Measurements from ENCODE around the gene NAA80. TPM values are rescaled to one million over a fixed set of nuclear protein-coding genes. Genes with fewer than 3 reads are reported as not detected.
"Not testable (repeated sequence)": the region's sequence is repeated elsewhere in the genome, so short reads cannot be mapped to it uniquely, and the experiment has no call there.

The NAA80 gene
- total RNA-seq, 2 donors from 2014 or later = 35.3 to 42.9 TPM

DNA sequence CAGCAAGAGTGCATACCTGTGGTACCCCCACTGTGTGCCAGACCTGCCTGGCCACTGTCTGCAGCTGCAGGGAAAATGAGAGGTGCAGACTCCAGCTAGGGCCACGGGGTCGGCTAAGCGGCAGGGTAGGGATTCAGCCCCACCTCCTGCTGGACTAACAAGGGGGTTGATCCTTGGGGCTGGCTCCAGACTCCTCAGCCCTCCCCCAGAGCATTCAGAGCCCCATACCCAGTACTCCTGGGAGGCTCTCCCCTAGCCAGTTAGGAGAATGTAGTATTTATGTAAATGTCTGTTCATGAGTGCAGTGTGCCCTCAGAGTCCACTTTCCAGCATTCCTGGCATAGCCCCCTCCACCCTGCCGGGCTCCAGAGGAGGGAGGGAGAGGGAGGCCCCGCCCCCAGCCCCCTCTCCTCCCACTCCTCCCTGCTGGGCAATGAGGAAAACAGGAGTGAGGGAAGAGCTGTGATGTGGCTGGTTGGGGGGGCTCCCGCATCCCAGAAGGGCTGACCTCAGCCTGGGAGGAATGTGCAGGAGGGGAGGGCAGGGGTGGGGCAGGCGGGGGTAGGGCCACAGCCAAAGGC, 34.7 kb downstream of the NAA80 start:
- H3K9me3 ChIP-seq (ENCODE audit: control insufficient read depth, low read length, poor library complexity, severe bottlenecking) = no peaks in the 10 kb centered on the region
- H3K27ac Mint-ChIP-seq = peak overlapping the region; percentile 68
- H3K4me1 Mint-ChIP-seq = peaks cover 3% of the 10 kb centered on the region
- no peak overlapping the region for H3K4me3 Mint-ChIP-seq
- no peak for ATAC-seq
- DNase-seq = no peak
- H3K36me3 Mint-ChIP-seq (ENCODE audit: low read depth) = no peaks in the 10 kb centered on the region
- no peaks in the 10 kb centered on the region for H3K27me3 Mint-ChIP-seq

DNA sequence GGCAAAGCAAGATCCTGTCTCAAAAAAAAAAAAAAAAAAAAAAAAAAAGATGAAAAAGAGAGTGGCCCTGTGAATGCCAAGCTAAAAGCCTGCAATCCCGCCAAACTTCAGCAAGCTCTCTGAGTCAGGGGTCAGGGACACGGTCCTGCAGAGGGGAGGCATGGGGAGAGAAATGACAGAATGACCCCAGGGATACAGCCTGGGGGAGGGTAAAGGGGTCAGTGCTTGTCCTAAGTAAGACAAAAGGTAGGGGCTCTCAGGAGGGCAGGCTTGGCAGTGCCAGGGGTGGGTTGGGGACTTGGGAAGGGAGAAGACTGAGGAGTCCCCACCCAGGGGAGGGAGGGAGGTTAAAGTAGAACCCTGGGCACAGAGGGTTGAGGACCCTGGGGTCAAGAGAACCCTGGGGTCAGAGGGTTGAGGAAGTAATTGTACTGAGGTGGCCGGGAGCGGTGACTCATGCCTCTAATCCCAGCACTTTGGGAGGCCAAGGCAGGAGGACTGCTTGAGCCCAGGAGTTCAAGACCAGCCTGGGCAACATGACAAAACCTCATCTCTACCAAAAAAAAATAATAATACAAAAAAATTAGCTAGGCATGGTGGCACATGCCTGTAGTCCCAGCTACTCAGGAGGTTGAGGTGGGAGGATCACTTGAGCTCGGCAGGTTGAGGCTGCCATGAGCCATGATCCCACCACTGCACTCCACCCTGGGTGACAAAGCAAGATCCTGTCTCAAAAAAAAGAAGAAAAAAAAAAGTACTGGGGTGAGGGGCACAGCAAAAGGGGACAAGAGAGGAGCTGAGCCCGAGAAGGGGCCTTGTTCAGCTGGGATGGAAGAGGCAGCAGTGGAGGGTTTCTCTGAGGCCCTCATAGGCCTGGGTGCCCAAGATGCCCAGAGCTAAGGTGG, 35.5 kb downstream of the NAA80 start:
- ATAC-seq (no peak), DNase-seq (no peak)
- Mint-ChIP-seq H3K27me3 (no peaks in the 10 kb centered on the region), H3K27ac (peak overlapping the region; percentile 68), H3K4me3 (no peak overlapping the region), H3K36me3 (ENCODE audit: low read depth) (no peaks in the 10 kb centered on the region), H3K4me1 (peaks cover 7% of the 10 kb centered on the region)
- H3K9me3 ChIP-seq (ENCODE audit: control insufficient read depth, low read length, poor library complexity, severe bottlenecking) = no peaks in the 10 kb centered on the region

GRCh38 chr3:50262778-50263177, 36.4 kb downstream of the NAA80 start:
- Mint-ChIP-seq H3K36me3 (ENCODE audit: low read depth) (no peaks in the 10 kb centered on the region), H3K4me3 (no peak overlapping the region), H3K4me1 (peaks cover 7% of the 10 kb centered on the region), H3K27ac (peak overlapping the region; percentile 68), H3K27me3 (no peaks in the 10 kb centered on the region)
- DNase-seq (no peak), ATAC-seq (no peak)
- H3K9me3 ChIP-seq (ENCODE audit: control insufficient read depth, low read length, poor library complexity, severe bottlenecking) = no peaks in the 10 kb centered on the region

- not testable (repeated sequence) for ATAC-seq; H3K4me3 Mint-ChIP-seq; H3K4me1 Mint-ChIP-seq; DNase-seq; H3K27ac Mint-ChIP-seq; H3K36me3 Mint-ChIP-seq (ENCODE audit: low read depth); H3K27me3 Mint-ChIP-seq; H3K9me3 ChIP-seq (ENCODE audit: control insufficient read depth, low read length, poor library complexity, severe bottlenecking)
Measured at GRCh38 chr3:50262200-50262599, 37.0 kb downstream of the NAA80 start.

DNA sequence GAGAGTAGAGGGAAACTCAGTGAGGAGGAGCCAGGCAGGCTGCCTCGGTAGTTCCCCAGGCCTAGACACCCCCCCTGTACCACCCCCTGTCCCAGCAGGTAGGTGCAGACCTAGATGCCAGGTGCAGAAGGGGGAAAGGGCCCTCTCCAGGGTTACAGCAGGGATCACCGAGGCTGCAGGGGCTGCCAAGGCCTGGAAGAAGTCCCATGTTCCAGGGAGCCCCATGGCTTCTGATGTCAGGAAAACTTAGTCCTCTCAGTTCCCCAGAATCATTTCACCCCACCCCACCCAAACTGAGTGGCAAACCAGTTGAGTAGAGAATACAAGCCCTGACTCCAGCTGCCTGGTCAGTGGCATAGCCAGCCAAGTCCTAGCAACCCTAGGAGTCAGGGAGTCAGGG, 37.7 kb downstream of the NAA80 start:
- no peaks in the 10 kb centered on the region for H3K36me3 Mint-ChIP-seq (ENCODE audit: low read depth)
- H3K4me3 Mint-ChIP-seq = no peak overlapping the region
- no peak overlapping the region for H3K27ac Mint-ChIP-seq
- H3K9me3 ChIP-seq (ENCODE audit: control insufficient read depth, low read length, poor library complexity, severe bottlenecking) = no peaks in the 10 kb centered on the region
- peaks cover 7% of the 10 kb centered on the region for H3K4me1 Mint-ChIP-seq
- no peak for ATAC-seq
- H3K27me3 Mint-ChIP-seq = no peaks in the 10 kb centered on the region
- DNase-seq = no peak

- Mint-ChIP-seq H3K4me1 (peaks cover 7% of the 10 kb centered on the region), H3K27ac (no peak overlapping the region), H3K36me3 (ENCODE audit: low read depth) (no peaks in the 10 kb centered on the region), H3K27me3 (no peaks in the 10 kb centered on the region), H3K4me3 (no peak overlapping the region)
- no peaks in the 10 kb centered on the region for H3K9me3 ChIP-seq (ENCODE audit: control insufficient read depth, low read length, poor library complexity, severe bottlenecking)
- no peak for ATAC-seq
- DNase-seq = no peak
Measured at GRCh38 chr3:50260942-50261441, 38.2 kb downstream of the NAA80 start.

DNA sequence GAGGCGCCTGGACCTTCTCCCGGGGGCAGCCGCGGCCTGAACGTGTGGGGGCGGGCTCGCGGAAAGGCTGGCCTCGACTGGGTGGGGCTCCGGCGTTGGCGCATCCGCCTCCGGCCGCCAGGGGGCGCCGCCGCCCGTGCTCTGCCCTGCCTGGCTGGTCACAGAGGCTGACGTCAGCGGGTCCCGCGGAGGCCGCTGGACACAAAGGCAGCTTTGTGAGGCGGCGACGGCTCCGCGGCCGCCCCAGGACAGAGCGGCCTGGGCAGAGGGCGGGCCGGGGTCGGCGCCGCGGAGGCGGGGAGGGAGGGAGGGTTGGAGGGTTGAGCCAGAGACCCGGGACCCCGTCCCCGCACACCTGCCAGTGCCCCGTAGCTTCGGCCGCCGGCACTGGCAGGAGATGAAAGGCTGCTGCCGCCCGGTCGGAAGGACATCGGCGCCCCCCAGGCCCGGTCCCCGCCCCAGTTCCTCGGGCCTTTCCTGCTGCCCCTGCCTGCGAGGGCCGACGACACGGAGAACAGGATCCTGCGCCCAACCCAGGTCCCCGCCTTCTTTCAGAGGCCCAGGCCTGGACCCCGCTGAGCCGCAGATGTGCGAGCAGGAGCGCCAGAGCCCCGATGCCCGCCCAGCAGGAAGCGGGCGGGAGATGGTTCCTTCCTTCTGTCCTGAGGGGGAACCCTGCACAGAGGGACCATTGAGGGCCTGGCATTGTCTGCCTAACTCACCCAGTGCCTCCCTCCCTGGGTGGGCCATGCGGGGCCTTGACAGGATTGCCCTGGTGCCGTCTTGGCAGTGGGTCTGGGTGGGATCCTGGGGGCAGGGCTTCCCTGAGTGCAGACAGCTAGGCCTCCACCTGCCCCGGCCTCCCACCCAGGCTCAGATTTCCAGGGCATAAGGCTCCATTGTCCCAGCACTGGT, 38.9 kb downstream of the NAA80 start:
- no peaks in the 10 kb centered on the region for H3K36me3 Mint-ChIP-seq (ENCODE audit: low read depth)
- no peak overlapping the region for H3K27ac Mint-ChIP-seq
- H3K27me3 Mint-ChIP-seq = no peaks in the 10 kb centered on the region
- ATAC-seq = peak; percentile 96
- H3K9me3 ChIP-seq (ENCODE audit: control insufficient read depth, low read length, poor library complexity, severe bottlenecking) = no peaks in the 10 kb centered on the region
- peaks cover 7% of the 10 kb centered on the region for H3K4me1 Mint-ChIP-seq
- DNase-seq = peak; percentile 79 to 81 (median 81)
- H3K4me3 Mint-ChIP-seq = peak overlapping the region; percentile 82

- DNase-seq = no peak
- Mint-ChIP-seq H3K36me3 (ENCODE audit: low read depth) (no peaks in the 10 kb centered on the region), H3K27me3 (no peaks in the 10 kb centered on the region), H3K27ac (peak overlapping the region; percentile 9), H3K4me3 (peak overlapping the region; percentile 82), H3K4me1 (peaks cover 7% of the 10 kb centered on the region)
- H3K9me3 ChIP-seq (ENCODE audit: control insufficient read depth, low read length, poor library complexity, severe bottlenecking) = no peaks in the 10 kb centered on the region
- ATAC-seq = peak; percentile 17
Measured at GRCh38 chr3:50259432-50260026, 39.7 kb downstream of the NAA80 start.

DNA sequence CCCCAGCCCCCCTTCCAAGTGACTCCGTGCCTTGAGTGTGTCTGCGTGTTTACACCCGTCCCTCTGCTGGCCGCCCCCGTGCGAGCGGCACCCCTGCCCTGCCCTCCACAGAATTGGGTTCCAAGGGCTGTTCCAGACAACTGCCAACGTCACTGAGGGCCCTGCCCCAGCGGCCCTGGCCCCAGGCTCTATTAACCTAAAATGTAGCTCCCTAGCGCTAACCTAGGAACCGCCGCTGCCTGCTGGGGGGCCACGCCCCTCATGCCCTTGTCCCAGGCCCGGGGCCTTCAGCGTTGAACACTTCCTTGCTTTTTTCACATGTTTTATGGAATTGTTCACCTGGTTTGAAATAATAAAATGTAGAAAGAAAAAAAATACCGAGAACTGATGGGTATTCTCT, 40.2 kb downstream of the NAA80 start:
- Mint-ChIP-seq H3K4me1 (peaks cover 7% of the 10 kb centered on the region), H3K36me3 (ENCODE audit: low read depth) (no peaks in the 10 kb centered on the region), H3K27ac (peak overlapping the region; percentile 9)

DNA sequence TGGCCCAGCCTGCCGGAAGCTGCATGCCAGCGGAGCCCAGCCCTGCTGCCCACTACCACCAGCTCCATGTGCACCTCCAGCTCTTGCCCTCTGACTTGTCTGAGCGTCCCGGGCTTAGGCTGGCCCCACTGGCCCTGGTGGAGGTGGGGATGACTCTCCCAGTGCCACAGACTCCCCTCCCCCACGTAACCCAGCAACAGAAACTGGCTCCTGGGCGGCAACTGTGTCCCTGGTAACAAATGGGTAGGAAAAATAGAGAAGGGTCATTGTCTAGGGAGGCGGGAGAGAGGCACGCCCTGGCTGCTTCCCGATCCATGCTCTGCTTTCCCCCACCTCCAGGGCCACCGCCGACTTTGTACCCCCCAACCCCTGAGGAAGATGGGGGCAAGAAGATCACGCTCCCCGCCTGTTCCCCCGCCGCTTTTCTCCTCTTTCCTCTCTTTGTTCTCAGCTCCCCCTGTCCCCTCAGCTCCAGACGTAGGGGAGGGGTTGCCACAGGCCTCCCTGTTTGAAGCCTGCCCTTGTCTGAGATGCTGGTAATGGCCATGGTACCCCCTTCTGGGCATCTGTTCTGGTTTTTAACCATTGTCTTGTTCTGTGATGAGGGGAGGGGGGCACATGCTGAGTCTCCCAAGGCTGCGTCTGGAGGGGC, 41.0 kb downstream of the NAA80 start:
- Mint-ChIP-seq H3K36me3 (ENCODE audit: low read depth) (no peaks in the 10 kb centered on the region), H3K27ac (peak overlapping the region; percentile 9)
- no peak for ATAC-seq

More for the DNA sequence above, 40.2 kb downstream of the NAA80 start:
- ATAC-seq (no peak), DNase-seq (no peak)
- Mint-ChIP-seq H3K4me3 (peak overlapping the region; percentile 82), H3K27me3 (no peaks in the 10 kb centered on the region)
- no peaks in the 10 kb centered on the region for H3K9me3 ChIP-seq (ENCODE audit: control insufficient read depth, low read length, poor library complexity, severe bottlenecking)

GRCh38 chr3:50256978-50257890, 42.0 kb downstream of the NAA80 start:
- no peaks in the 10 kb centered on the region for H3K27me3 Mint-ChIP-seq
- no peaks in the 10 kb centered on the region for H3K36me3 Mint-ChIP-seq (ENCODE audit: low read depth)
- H3K27ac Mint-ChIP-seq = peak overlapping the region; percentile 45
- H3K4me3 Mint-ChIP-seq = no peak overlapping the region
- H3K4me1 Mint-ChIP-seq = peaks cover 7% of the 10 kb centered on the region
- ATAC-seq = no peak
- DNase-seq = no peak
- no peaks in the 10 kb centered on the region for H3K9me3 ChIP-seq (ENCODE audit: control insufficient read depth, low read length, poor library complexity, severe bottlenecking)

More for the DNA sequence above, 41.0 kb downstream of the NAA80 start:
- no peaks in the 10 kb centered on the region for H3K9me3 ChIP-seq (ENCODE audit: control insufficient read depth, low read length, poor library complexity, severe bottlenecking)
- peaks cover 7% of the 10 kb centered on the region for H3K4me1 Mint-ChIP-seq
- DNase-seq = no peak
- no peaks in the 10 kb centered on the region for H3K27me3 Mint-ChIP-seq
- no peak overlapping the region for H3K4me3 Mint-ChIP-seq

Measured in T-helper 17 cell (primary cell).